LoVo (cell line): ENCODE data around the gene GPX8.

ENCODE experiments used
- DNase-seq: peaks from one replicate; pipeline ENCODE4 v3.0.0-alpha.2; 2016; ENCODE audit warnings: low spot score

GPX8 gene, protein sequence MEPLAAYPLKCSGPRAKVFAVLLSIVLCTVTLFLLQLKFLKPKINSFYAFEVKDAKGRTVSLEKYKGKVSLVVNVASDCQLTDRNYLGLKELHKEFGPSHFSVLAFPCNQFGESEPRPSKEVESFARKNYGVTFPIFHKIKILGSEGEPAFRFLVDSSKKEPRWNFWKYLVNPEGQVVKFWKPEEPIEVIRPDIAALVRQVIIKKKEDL

DNA sequence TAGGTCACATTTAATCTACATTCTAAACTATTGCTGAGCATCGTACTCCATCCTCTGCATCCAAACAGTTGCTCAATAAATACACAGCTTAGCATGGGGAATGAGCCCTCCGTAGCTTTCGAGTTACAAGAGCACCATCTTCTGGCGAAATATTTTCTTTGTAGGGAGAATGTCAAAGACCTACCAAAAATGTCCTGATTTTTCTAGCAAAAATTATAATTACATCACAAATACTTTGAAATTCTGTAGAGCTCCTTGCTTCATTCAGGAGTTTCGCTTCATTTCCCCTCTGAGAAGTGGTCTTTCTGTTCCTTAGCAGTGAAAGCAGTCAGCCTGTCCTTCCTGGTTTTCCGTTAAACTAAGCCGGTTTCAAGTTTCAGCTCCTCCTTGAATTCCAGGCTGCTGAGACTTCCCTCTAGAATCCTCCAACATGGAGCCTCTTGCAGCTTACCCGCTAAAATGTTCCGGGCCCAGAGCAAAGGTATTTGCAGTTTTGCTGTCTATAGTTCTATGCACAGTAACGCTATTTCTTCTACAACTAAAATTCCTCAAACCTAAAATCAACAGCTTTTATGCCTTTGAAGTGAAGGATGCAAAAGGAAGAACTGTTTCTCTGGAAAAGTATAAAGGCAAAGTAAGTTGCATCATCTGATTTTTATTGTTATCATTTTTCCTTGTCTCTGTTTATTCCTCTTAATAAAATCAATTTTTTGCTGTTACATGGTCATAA, at the start of gene GPX8:
Gene GPX8 (plus strand): TSS at position 409 of the 730 bp plus-strand sequence. CDS start 22 bp downstream, at position 431.
- peak; percentile 61 for DNase-seq

DNA sequence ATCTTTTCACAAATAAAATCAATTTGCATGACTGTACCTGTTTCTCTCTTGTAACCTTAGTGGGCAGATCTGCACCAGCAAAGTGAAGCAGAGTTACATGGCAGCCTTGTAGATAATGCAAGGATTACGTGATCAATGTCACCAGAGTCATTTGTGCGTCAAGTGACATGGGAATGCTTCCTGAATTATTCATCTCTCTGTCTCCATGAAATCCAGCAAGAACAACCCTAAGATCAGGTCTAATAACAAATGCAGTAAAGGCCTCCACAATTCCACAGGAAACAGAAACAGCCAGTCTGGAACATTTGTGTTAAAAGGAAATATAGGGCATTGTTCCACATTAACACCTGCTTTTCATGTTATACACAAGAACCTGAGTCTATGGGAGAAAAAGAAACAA, 49.8 kb upstream of the GPX8 start:
- no peak for DNase-seq

DNA sequence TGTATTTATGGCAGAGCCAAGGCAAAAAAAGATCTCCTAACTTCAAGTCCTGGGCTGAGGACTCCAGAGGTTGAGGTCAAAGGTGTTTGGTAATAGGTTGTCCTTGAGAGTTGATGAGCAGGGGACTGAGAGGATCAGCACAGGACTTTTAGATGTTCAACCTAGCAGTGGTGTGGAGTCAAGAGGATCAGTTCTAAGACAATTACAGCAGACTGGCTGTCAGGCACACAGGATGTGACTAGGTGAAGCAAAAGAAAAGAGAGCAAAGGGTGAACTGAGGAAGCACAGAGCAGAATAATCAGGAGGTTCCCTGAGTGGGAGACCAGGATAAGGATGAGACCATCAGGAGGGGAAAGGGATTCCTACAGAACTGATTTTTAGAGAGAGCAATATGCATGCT, 46.6 kb upstream of the GPX8 start:
- DNase-seq, result no peak

DNA sequence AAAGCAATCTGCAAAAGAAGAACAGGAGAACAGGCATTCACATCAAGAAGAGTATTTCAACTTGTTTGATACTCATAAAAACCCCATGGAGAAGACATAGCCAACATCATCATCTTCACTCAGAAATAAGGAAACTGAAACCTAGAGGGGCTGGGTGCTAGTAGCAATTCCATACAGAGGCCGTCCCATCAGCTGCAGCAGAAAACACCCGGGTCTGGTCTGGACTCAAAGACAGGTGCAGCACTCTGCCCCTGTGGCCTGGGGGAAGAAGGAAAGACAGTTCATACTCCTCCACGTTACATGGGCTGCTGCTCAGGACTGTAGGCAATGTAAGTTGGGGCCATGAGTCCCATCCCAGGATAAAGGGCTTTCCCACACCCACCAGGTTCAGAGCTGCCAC, 45.9 kb upstream of the GPX8 start:
- no peak for DNase-seq

DNA sequence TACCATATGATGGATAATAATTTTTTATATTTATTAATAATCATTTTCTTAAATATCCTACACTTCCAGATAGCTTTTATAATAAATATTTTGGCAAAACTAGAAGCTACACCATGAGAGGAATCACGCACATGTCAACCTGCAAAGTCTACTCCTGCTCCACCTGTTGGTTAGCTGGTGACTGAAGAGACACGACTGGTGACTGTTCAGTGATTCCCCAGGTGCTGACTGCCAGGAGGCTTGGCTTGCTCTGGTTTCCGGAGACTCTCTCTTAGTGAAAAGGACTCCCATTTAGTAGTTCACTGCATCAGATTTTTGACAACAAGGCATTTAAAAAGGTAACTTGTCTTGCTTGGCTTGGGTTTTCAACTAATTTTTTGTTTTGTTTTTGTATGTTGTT, 36.6 kb upstream of the GPX8 start:
- DNase-seq, result no peak

DNA sequence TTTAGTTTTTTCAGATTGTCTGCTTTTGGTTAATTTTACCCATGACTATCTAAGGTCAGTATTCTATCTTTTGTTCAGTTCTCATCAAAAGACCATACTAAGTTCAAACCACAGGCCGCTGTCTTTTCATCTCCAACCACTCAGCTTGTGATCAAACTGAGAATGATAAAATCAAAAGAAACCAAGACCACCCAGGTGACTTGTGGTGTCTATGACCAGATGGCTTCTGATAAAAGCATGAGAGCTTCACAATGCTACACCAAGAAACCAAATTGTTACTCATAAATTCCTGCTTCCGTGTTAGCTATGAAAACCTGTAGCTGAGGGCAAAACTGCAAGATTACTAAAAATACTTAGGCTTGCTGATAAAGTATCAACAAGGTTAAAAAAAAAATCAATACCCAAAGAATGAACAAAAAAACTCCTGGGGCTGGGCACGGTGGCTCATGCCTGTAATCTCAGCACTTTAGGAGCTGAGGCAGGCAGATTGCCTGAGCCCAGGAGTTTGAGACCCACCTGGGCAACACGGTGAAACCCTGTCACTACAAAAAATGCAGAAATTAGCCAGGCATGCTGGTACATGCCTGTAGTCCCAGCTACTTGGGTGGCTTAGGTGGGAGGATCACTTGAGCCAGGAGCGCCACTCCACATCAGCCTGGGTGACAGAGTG, 25.8 kb upstream of the GPX8 start:
- DNase-seq, result no peak

DNA sequence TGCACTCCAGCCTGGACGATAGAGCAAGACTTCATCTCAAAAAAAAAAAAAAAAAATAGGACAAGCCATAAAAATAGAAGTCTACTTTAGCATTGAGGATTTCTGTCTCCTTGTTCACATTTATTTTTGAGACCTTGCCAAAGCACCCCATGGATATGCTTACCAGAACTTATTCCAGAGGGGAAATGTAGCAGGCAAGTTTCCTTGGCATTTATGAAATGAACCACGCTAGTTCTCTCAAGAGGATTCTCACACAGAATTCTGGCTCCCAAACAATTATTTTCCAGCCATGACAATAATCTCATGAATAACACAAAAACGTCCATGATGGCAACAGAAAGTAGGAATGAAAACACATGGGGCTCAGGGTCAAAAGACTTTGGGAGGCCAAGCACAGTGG, 23.4 kb upstream of the GPX8 start:
- DNase-seq, result no peak

DNA sequence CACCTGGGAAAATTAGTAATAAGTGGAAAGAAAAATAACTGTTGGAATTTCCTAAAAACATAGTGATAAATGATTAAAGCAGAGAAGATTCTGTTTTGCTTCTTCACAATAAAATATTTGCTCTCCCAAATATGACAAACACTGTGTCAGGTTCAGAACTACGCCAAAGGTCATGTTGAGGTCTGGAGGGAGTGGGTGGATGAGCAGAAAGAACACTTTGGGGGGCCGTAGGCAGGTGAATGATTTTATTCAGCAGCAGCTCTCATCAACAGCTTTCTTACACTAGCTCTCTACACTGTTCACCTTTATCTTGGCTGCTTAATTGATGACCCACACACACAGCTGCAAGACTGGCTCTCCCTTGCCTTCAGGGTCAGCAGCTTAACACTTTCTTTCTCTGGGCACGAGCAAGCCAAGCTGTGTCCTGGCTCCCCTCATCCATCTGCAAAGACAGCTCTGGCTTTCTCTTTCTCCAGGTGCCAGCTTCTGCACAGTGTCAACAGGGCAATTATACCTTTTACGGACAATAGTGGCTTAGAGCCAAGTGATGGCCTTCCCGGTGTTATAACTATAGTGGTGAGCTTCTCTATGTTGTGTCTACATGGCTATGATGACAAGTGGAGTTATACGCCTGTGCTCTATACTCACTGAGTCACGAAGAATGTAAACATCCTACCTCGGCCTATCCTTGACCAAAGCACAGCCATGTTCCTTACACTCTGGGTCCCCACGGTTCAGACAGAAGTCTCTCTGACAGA, 18.9 kb upstream of the GPX8 start:
- DNase-seq, result no peak

DNA sequence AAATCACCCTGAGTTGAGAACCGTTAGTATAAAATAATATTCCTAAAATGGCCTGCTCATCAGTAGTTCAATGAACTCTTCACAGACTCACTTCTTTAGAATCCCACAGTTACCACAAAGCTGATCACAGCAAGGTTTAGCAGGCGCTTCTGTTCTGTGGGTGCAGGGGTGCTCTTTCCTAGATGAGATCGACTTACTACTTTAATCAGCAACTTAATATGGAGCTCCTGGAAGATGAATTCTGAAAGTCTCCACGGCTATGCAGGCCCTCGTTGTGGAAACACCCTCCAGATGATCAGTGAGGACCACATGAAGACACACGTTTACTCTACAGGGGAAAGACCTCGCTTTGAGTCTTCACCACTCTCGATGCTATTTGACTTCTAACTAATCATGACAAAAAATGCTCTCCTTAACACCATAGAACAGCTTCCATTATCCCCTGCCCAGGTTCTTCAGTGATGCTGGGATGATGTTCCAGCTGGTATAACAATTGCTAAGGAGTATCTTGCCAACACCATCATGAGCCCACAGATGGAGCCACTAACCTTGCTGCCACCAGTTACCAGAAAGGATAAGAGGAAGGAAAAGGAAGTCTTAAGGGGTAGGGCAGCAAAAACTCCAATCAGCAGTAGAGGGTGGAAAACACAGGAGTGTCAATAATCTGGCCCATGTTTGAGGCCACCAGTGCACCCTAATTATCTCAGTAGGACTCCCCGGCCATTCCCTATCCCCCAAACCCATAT, 17.9 kb upstream of the GPX8 start:
- no peak for DNase-seq

DNA sequence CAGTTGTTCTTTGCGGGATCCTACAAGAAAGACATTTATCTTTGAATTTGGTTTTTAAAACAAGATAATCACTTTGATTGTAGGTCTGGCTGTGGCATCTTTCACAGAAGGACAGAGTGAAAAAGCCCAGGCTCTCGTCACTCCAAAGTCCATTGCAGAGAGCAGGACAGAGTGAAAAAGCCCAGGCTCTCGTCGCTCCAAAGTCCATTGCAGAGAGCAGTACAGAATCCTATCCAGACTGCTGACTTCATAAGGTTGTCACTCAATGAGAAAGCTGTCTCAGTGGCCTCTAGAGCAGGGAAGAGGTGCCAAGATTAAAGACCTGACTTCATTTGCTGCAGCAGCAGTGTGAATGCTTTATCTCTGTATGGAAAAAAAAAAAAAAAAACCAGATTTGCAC, 16.3 kb upstream of the GPX8 start:
- no peak for DNase-seq

DNA sequence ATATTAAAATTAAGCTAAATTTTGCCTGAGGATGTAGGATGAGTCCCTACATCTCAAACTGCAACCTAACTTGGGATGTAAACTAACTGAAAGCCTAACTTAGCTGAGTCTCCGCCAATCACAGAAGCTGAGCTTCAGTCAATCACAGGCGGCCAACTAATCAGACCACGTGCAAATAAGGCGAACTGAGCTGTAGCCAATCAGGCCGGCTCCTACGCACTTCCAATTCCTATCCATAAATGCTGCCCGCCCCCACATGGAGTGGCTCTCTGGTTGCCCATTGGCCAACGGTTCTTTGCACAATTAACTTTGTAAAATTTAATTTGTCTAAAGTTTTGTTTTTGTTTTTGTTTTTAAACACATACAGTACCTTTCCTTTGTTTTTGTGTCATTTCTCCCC, 13.9 kb upstream of the GPX8 start:
- DNase-seq, result no peak

DNA sequence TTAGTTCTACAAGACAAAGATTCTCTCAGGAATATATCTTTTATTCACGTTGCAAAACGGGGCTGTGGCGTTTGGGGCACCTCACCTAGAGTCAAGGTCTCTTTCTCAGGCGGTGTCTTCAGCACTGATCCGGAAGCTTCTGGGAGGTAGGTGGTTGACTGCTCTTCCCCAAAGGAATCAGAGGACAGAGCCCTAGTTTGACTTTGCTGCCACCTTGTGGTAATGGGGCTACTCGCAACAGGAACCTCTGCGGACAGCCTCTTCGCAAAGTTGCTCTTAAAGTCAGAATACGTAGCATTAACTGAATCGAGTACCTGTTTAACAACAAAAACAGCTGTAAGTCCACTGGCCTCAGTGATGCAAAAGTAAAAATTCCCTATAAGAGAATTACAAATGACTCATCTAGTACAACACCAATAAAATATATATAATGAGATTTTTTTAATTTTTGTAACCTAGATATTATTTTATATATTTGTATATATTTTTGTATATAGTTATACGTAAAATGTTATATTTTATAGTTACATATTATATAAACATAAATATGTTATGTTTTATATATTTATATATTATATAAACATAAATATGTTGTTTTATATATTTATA, 13.3 kb upstream of the GPX8 start:
- DNase-seq, result peak; percentile 88

DNA sequence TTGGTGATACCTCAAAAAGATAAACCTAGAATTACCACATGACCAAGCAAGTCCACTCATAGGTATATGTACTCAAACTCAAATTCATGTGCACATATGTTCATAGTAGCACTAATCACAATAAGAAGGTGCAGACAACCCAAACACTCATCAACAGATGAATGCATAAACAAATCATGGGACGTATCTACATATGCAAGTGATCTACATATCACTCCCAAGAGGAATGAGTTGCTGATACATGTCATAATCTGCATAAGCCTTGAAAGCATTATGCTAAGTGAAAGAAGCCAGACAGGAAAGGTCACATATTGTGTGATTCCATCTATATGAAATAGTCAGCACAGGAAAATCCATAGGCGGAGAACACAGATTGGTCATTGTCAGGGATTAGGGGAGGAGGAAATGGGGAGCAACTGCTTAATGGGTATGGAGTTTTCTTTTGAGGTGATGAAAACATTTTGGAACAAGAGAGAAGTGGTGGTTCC, 10.6 kb upstream of the GPX8 start:
- no peak for DNase-seq

DNA sequence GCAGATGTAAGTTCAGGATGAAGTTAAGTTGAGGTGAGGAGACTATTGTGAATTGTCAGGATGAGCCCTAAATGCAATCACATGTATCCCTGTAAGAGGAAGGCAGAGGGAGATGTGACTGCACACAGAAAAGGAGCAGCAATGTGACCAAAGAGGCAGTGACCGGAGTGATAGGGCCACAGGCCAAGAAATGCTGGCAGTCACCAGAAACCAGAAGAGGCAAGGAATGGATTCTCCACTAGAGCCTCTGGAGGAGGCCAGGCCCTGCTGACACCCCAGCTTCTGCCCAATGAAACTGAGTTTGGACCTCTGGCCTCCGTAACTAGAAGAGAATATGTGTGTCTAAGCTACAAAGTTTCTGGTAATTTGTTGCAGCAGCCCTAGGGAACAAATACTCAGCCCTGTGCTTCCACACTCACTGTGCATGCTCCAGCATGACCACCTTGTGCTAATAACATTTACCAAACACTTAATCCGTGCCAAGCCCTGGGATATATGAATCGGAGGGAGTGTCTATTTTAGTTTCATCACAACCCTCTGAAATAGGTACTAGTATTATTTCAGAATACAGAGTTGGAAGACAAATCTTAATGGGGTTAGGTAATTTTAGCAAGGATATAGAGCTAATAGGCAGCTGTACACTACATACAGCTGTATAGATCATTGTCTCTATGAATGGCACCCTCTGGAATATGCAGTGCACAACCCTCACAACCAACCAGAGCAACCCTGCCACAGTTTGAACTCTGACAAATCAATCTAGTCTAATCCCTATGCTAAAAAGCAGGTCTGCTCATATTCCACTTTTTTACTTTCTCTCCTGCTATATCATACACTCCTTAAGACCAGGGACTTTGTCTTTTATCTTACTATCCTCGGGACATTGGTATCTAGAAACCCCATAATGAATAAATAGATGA, 7.8 kb upstream of the GPX8 start:
- DNase-seq, result no peak

DNA sequence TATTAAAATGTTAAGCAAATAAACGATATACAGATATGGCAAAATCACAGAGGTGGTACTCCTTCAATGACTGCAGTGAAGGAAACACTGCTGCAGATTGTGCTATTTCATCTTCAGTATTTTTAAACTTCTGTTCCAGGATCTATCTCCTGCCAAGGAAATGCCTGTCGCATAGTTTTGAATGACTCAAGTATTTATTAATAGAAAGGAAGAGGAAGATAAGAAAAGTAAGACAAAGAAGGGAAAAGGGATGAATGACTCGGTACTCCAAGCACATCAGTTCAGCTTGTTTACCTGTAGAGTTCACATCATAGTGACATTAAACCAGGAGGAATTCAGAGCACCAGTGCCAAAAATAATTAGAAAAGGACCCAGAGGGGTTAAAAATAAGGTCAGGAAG, 5.1 kb upstream of the GPX8 start:
- DNase-seq, result no peak

DNA sequence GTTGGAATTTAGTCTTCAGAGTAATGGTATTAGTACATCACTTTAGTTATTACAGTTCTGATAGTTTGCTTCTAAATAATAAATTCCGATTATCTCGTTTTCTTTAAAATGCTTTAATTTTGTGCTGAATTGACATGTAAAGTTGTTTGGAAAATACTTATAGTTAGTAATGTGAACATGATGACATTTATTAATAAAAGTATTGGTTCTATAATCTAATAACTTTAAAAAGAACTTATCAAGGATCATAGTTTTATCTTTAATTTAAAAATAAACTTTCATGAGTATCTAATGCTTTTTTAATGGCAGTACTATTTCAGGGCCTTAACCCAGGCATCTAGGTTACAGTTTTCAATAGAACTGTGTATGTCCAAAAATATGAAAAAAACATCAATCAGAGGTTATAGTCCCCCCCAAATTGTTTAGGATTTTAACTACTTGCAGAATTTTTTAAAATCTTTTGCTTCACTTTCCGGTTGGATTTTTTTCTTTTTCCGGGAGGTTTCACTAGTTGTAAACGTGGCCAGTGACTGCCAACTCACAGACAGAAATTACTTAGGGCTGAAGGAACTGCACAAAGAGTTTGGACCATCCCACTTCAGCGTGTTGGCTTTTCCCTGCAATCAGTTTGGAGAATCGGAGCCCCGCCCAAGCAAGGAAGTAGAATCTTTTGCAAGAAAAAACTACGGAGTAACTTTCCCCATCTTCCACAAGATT, 680 bp downstream of the GPX8 start:
- DNase-seq, result no peak

DNA sequence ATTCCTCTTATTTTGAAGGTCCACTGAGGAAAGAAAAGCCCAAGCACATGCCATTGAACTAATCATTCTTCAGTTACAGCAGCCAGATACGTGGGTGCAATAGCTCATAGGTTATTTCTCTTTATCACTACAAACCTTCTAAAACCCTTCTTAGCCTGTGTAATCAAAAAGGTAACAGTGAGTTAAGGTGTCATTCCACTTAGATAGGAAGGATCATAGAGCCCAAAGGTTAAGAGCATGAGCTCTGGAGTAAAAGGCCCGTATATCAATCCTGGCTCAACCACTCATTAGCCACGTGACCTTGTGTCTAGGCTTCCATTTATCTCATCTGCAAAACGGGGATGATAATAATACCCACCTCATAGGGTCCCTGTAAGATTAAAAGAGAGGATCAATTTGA, 2.7 kb downstream of the GPX8 start:
- no peak for DNase-seq

DNA sequence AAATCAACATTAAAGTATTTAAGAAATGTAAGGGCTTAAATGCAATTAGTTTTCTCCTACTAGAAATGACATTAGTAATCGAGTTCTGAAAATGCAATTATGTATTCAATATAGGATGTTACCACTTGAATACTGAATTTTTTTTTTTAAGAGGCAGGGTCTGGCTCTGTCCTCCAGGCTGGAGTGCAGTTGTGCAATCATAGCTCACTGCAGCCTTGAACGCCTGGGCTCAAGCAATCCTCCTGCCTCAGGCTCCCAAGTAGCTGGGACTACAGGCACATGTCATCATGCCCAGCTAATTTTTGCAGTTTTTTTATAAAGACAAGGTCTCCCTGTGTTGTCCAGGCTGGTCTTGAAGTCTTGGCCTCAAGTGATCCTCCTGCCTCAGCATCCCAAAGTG, 11.5 kb downstream of the GPX8 start:
- DNase-seq, result no peak

DNA sequence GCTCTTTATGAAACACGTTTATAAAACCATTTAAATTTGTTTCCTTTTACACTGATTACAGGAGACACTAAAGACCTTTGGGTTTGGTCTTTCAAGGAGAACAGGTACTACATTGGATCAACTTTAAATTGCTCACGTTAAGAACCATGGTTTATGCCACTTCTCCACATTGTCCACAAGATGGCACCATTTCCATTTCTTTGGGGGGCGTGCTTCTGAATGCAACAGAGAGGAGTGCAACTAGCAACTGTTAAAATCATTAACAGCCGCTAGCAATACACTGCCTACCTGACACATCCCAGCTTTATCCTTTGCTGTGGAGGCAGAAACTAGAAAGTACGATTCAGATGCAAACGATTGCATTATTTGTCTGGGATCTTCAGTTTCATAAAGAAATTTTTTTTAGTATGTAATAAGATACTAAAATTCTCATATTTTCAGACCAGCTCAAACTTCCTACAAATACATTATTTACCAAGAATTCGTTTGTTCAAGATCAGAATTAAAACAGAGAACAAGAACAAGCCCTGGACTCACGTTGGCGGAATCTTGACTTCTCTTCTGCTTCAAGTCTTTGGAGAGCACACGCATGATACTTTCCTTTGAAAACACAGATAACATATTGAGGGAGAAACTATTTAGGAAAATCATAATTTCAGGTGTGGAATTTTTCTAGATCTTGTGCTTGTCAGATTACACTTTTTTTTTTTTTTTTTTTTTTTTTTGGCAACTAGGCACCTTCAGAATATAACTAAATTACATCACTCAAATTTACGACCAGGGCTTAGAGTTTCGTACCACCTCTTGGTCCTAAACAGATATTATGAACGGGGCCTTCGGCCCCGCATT, 12.3 kb downstream of the GPX8 start:
- DNase-seq, result peak; percentile 87
